NCI-H446 (cell line): ENCODE data around the gene GDF15.
A peak's percentile ranks its signal among the peaks of the same experiment; 100 is the strongest.
"Not testable (repeated sequence)": the region's sequence is repeated elsewhere in the genome, so short reads cannot be mapped to it uniquely, and the experiment has no call there.

Experiments used
- DNase-seq, 2 experiments: peaks; one replicate each; lab custom pipeline; 2025; lab: John Stamatoyannopoulos, UW

Gene GDF15

DNA sequence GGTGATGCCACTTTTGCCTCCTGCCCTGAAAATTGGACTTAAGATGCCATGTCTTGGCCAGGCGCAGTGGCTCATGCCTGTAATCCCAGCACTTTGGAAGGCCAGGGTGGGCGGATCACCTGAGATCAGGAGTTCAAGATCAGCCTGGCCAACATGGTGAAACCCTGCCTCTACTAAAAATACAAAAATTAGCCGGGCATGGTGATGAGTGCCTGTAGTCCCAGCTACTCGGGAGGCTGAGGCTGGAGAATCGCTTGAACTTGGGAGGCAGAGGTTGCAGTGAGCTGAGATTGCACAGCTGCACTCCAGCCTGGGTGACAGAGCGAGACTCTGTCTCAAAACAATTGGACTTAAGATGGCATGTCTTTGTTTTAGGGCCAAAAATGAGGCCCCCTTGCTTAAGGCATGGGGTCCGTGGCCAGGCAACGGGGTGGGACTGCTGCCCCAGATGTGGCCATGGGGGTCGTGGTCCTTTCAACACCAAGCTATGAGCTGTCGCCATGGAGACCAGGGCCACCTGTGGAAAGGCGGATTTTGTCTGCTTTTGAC lies 21.6 kb upstream of the GDF15 start:
- DNase-seq = not testable (repeated sequence)

DNA sequence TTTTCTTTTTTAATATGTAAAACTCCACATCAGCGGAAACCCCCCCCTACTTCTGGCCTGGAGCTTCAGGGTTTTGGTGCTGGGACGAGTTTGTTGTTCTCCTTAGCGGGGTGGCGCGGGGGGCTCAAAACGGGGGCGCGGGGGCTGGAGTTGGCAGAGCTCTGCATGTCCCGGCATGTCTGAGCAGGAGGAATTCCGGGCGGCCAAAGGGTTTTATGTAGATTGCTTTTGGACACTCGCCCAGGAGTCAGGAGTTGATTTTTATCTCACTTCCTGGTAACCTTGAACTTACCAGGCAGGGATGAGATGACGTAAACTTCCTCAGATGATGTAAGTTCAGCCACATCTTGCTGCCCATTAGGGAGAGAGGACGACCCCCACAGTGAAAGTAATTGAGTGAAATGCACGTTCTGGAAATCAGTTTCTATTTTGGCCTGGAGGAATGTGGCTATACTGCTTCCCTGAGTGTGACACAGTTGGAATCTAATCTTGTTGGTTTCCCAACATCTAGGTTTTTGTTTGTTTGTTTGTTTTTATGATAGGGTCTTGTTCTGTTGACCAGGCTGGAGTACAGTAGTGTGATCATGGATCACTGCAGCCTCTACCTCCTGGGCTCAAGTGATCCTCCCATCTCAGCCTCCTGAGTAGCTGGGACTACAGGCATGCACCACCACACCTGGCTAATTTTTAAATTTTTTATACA lies 21.0 kb upstream of the GDF15 start:
- peak; percentile 18 to 30 for DNase-seq

DNA sequence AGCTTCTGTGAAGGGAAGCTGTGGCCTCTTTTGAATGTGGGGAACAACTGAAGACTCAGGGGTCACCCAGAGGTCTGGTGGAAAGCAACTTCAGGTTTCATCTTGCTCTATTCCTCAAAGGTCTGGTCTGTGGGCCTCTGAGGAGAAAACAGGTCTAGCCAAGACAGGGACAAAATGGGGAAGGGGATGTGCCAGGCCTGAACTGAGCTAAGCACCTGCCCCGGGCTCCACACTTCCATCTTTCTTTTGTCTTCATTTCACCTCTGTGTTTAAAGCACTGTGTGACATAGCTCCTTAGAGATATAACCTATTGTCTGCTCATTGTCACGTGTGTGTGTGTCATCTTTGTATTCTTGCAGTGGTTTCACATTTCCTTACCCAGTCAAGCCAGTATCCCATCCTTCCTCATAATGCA lies 19.9 kb upstream of the GDF15 start:
- DNase-seq = no peak

DNA sequence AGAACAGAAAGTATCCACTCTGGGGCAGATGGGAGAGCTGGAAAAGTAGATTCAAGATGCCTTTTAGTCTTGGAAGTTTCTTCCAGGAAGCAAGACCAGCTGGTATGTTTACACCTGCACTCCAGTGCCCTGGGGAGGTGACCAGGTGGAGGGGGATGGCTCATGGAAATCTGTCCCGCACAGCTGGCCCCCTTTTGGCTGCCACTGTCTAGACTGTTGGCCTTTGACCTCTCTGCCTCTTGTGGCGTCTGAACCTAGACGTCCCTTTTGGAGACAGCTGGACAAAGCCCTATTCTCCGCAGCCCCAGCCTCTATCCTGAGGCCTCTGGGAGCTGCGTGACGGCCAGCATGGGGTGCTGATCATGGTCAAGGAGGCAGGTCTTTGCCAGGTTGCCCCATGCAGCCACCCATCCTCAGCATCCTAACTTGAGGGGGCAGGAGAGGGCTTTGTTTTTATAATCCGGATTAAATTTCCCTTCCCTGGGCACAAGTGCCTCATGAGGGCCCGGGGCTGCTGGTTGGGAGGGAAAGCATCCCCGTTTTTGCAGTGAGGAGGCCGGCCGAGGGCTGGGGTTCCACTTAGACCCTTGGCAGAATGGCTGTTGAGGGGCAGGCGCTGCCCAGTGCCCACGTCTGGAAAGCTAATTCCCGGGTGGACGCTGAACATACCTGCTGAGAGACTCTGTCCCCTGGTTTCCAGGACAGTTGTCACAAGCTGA lies 17.3 kb upstream of the GDF15 start:
- no peak for DNase-seq

DNA sequence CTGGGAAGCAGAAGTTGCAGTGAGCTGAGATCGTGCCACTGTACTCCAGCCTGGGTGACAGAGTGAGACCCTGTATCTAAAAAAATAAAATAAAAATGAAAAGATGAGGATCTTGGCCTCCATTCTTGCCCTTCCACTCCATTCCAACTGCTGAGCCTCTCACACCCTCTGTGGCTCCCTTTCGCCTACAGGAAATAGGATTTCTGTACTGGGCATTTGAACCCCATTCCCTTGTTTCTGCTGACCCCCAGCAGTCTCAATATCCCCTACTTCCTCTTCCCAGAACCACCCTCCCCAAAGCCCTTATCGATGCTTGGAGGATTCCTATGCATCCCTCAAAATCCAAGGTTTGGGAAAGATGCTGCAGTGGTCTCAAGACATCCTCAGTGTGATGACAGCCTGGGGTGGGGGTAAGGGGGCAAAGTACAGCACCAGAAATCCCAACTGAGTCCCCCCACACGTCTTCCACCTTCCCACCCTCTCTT lies 12.5 kb upstream of the GDF15 start:
- no peak for DNase-seq

DNA sequence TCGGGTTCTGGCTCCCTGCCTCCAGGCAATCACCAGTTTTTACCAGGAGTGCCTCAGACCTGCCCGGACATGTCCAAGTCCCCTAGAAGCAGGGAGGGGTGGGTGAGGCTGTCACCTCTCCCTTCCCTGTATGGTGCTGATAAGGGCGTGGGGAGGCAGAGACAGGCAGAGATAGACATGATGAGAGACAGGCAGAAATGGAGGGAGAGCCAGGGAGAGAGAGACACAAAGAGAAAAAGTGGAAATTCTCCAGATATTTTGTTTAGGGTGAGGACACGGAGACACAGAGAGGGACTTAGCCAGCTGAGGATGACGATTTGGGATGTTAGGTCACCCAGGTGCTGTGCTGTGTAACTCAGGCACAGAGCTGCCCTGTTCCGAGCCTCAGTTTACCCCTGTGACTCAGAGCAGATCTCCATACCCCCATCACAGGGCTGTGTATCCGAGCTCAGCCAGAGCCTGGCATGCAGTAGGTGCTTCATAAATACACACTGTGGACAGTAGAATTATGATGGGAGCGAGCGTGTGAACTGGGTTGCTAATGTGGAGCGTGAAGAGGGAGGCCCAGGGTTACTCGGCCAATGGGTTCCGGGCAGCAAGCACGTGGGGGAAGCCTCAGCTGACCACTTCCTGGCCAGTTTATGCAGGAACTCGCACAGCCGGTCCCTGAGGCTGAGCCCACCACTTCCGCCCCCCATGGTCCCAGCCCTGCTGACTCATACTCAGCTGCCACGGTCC lies 11.9 kb upstream of the GDF15 start:
- no peak for DNase-seq

DNA sequence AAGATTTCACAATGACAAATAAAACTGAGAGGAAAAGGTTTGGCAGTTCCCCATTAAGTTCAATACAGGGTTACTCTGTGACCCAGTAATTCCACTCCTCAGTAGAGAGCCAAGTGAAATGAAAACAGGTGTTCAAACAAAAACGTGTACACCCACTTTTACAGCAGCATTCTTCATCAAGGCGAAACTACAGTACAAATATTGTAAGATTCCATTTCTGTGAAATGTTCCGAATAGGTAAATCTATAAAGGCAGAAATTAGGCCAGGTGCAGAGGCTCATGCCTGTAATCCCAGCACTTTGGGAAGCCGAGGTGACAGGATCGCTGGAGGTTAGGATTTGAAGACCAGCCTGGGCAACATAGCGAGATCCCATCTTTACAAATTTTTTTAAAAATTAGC lies 8.9 kb upstream of the GDF15 start:
- DNase-seq = no peak

DNA sequence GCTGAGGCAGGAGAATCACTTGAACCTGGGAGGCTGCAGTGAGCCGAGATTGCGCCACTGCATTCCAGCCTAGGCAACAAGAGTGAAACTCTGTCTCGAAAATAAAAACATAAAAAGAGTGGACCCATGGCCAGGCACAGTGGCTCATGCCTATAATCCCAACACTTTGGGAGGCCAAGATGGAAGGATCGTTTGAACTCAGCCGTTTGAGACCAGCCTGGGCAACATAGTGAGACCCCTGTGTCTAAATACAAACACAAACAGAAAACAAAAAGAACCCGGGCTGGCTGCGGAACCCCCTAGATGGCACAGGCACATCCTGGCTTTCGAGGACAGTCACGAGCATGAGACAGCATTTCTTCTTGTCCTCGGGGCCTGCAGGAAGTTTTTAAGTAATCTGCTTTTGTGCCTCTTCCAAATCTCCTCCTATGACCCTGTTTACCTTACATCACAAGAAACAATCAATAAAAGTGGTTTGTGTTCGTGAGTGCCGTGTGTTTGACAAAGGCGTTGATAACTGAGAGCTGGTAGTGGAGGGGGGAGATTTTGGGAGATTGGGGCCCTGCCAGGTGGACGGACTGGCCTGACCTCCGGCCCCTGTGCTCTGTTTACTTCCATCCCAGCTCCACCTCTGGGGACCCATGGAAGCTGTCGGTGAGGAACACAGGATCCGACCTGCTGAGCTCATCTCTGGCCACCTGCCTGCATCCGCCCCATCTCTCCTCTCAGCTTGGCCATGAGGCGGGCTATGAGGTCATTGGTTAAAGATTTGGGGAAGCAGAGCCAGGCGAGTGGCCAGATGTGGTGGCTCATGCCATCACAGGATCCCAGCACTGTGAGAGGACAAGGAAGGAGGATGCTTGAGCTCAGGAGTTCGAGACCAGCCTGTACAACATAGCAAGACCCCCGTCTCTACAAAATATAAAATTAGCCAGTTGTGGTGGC lies 5.9 kb upstream of the GDF15 start:
- peak in 1 of 2 experiments; percentile 41 for DNase-seq

DNA sequence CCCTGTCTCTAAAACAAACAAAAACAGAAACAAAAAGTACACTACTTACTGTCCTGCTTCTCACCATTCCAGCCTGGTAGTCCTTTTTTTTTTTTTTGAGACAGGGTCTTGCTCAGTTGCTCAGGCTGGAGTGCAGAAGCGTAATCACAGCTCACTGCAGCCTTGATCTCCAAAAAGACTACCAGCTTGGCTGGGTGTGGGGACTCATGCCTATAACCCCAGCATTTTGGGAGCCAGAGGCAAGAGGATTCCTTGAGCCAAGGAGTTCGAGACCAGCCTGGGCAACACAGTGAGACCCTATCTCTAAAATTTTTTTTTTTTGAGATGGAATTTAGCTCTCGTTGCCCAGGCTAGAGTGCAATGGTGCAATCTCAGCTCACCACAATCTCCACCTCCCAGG lies 5.1 kb upstream of the GDF15 start:
- DNase-seq = no peak

DNA sequence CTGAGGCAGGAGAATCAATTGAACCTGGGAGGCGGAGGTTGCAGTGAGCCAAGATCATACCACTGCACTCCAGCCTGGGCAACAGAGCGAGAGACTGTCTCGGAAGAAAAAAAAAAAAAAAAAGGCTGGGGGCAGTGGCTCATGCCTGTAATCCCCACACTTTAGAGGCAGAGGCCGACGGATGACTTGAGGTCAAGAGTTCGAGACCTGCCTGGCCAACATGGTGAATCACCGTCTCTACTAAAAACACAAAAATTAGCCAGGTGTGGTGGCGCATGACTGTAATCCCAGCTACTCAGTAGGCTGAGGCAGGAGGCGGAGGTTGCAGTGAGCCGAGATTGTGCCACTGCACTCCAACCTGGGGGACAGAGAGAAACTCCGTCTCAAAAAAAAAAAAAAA lies 2.3 kb upstream of the GDF15 start:
- not testable (repeated sequence) for DNase-seq

DNA sequence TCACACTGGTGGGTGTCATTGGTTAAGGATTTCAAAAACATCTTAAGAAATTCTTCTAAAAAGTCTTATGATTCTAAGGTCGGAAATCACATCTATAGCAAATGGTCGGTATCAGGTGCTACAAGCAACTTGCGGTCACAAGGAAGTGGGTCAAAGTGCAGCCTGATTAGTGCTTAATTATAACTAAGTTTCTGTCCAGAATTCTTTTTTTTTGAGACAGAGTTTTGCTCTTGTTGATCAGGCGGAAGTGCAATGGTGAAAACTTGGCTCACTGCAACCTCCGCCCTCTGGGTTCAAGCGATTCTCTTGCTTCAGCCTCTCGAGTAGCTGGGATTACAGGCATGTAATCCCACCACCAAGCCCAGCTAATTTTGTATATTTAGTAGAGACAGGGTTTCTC lies 1.2 kb upstream of the GDF15 start:
- DNase-seq = no peak

DNA sequence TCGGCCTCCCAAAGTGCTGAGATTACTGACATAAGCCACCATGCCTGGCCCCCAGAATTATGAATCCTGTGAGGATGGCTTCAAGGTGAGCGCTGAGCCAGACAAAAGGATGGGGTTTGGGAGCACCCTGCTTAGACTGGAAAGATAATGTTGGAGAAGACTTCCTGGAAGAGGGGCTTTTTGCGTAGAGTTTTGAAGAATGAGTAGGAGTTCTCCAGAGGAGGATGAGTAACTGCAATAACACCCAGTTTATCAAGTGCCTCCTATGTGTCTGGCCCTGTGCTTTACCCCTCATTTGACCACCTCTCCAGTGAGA lies 641 bp upstream of the GDF15 start:
- DNase-seq = no peak

DNA sequence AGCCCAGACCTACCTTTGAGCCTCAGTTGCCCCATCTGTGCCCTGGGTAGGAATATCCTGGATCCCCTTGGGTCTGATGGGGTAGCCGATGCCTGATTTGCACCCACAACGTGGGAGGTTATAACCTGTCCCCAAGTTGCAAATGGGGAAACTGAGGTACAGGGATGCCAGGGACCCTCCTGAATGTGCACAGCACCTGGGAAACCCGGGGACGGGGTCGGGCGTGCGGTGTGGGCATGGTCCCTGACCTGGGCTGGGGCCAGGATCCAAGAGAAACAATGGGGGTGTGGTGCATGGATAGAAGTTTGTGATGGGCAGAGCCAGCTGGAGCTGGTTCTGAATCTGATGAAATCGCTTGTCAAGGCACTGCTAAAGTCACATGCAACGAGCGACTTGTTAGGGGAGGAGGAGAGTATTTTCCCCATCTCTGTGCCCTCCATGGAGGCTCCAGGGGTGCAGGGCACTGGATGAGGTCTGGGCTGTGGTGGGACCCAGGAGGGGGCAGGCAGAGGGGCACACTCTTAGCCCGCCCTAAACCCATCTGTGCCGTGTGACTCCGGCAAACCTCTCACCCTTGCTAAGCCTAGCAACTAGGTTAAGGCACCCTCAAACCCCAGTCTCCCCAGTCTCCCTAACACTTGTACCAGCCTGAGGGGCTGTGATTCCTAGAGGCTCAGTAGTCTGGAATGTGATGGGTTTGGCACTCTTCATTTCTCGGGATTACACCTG lies 749 bp downstream of the GDF15 start:
- no peak for DNase-seq

DNA sequence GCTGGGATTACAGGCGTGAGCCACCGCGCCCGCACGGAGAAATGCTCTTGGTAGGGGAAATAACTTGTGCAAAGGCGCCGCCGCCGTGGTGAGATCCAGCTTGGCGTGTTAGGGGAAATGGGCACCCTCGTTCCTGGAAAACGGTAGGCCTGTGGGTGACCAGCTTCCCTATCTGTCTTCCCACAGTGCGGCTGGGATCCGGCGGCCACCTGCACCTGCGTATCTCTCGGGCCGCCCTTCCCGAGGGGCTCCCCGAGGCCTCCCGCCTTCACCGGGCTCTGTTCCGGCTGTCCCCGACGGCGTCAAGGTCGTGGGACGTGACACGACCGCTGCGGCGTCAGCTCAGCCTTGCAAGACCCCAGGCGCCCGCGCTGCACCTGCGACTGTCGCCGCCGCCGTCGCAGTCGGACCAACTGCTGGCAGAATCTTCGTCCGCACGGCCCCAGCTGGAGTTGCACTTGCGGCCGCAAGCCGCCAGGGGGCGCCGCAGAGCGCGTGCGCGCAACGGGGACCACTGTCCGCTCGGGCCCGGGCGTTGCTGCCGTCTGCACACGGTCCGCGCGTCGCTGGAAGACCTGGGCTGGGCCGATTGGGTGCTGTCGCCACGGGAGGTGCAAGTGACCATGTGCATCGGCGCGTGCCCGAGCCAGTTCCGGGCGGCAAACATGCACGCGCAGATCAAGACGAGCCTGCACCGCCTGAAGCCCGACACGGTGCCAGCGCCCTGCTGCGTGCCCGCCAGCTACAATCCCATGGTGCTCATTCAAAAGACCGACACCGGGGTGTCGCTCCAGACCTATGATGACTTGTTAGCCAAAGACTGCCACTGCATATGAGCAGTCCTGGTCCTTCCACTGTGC lies 2.4 kb downstream of the GDF15 start:
- DNase-seq = peak; percentile 68 to 81

DNA sequence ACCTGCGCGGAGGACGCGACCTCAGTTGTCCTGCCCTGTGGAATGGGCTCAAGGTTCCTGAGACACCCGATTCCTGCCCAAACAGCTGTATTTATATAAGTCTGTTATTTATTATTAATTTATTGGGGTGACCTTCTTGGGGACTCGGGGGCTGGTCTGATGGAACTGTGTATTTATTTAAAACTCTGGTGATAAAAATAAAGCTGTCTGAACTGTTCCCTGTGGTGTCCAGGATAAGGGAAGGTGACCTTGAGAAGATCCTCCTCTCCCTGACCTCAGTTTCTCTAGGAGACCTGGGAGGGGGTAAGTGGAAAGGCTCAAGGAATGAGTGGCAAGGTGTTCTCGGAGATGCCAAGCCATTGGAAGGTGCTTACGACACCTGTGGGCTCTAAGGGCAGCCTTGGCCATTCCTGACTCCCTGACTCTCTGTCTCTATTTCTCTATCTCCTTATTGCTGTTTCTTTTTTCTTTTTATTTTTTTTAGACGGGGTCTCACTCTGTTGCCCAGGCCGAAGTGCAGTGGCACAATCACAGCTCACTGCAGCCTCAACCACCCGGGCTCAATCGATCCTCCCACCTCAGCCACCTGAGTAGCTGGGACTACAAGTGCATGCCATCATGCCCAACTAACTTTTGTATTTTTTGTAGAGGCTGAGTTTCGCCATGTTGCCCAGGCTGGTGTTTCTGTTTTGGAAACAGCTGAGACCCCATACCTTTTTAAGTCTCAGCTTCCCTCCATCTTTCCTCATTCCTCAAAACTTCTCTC lies 3.2 kb downstream of the GDF15 start:
- DNase-seq = no peak

DNA sequence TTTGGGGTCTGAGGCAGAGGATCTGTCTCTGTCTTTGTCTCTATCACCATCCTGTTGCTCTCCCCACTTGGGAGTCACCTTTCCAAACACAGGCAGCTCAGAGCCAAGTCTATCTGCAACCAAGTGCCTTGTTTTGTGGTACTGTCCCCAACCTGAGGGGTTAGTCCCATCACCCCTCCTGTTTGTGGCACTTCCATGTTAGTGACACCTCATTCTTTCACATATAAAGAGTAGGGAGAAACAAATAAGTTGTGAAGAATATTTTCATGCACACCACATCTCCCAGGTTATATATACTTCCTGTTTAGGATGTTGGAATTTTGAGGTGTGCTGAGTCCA lies 3.7 kb downstream of the GDF15 start:
- DNase-seq = no peak

DNA sequence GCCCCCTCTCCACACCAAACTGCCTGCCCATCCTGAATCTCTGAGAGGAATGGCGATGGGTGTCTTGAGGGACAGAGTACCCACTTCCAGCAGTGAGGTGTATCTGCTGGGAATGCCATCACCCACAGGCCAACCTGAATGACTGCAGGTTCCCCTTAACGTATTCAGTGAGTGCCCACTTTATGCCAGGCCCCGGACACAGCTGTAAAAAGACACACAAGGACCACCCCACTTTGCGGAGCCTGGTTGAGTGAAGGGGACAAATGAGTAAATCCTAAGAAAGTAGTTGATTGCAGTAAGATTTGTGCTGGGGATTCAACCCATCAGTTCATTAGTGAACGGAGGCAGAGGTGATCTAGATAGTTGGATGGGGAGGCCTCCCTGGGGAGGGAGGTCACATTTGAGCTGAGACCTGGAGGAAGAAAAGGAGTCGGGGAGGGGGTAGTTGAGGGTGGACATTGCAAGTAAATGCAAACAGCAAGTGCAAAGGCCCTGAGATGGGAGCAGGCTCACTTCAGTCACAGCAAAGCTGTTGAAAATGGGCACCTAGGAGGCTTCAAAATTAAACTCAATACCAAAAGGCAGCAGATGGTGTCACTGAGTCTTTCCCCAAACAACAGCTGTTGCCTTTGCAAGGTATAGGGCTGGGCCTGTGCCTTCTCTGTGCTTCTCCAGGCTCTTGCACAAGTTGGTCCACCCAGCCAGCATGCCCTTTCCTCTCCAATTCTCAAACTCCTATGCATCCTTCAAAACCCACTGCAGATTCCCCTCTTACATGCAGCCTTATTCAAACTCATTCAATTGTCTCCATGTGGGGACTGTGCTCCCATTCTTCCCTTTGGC lies 4.3 kb downstream of the GDF15 start:
- peak in 1 of 2 experiments; percentile 72 for DNase-seq

DNA sequence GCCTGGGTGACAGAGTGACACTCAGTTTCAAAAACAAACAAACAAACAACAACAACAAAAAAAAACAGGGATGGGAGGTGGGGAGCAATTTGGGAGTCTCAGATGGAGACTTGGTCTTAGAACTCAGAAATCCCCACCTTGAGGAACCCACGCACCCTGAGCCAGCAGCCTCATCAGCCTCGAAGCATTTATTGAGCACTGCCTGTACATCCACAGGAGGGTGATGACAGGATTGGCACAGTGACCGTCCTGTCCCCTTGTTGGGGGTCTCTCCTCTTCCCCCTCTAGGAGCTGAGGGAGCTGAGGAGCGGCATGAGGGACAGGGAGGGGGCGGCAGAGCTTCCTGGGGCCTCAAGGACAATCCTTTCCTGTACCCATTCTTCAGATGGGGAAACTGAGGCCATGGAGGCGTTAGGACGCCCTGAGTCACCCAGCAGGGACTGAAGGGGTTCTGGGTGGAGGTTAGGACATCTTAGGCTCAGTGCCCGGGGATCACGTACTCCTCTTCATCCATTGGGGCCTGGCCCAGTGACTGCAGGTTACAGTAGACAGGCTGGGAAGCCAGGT lies 5.6 kb downstream of the GDF15 start:
- DNase-seq = no peak
